ENCODE data around the gene DPYD.

DNA sequence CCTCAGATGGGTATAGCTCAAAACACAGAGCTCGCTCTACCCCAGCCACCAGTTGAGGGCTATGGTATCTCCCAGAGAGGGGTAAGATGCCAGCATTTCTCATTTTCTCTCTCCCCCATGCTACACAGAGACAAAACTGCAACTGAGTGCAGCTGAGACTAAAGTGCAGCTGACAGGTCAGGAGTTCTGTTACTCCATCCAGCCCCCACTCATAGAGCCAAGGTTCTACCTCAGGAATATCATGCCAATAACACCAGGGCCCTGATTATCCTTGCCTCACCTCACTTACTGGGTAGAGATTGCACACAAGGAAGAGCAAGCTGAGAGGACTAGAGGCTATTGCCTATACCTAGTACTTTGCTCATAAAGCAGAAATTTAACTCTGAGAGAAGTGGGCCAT is 34.6 kb downstream of the DPYD start:
- TF ChIP-seq, protein P1, sequence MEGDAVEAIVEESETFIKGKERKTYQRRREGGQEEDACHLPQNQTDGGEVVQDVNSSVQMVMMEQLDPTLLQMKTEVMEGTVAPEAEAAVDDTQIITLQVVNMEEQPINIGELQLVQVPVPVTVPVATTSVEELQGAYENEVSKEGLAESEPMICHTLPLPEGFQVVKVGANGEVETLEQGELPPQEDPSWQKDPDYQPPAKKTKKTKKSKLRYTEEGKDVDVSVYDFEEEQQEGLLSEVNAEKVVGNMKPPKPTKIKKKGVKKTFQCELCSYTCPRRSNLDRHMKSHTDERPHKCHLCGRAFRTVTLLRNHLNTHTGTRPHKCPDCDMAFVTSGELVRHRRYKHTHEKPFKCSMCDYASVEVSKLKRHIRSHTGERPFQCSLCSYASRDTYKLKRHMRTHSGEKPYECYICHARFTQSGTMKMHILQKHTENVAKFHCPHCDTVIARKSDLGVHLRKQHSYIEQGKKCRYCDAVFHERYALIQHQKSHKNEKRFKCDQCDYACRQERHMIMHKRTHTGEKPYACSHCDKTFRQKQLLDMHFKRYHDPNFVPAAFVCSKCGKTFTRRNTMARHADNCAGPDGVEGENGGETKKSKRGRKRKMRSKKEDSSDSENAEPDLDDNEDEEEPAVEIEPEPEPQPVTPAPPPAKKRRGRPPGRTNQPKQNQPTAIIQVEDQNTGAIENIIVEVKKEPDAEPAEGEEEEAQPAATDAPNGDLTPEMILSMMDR (IDR thresholded peaks at IDR 0.05): no peak
- TF ChIP-seq POLR2A (IDR thresholded peaks at IDR 0.05): no peak
